GM18907 (cell line): ENCODE data around the gene SUN1.
"Not testable (repeated sequence)": the region's sequence is repeated elsewhere in the genome, so short reads cannot be mapped to it uniquely, and the experiment has no call there.

Experiments
- ATAC-seq: cut with Tn5 transposase; IDR thresholded peaks from one replicate; pipeline ENCODE4 v1.9.1; 2021; ENCODE audit warnings: mild to moderate bottlenecking, moderate library complexity; ENCODE audit not compliant: unreplicated experiment

The SUN1 gene

GRCh38 chr7:832968-833424 lies 720 bp downstream of the SUN1 start:
- no peak for ATAC-seq

- no peak for ATAC-seq
Measured at GRCh38 chr7:833601-834258, 1.5 kb downstream of the SUN1 start.

GRCh38 chr7:834277-834676 lies 2.0 kb downstream of the SUN1 start:
- ATAC-seq = no peak

GRCh38 chr7:835021-835420 lies 2.7 kb downstream of the SUN1 start:
- no peak for ATAC-seq

- ATAC-seq = no peak
Measured at GRCh38 chr7:835485-836401, 3.5 kb downstream of the SUN1 start.

GRCh38 chr7:836429-836828 lies 4.2 kb downstream of the SUN1 start:
- ATAC-seq = no peak

- no peak for ATAC-seq
Measured at GRCh38 chr7:837001-837400, 4.7 kb downstream of the SUN1 start.

- no peak for ATAC-seq
Measured at GRCh38 chr7:840001-840600, 7.8 kb downstream of the SUN1 start.

DNA sequence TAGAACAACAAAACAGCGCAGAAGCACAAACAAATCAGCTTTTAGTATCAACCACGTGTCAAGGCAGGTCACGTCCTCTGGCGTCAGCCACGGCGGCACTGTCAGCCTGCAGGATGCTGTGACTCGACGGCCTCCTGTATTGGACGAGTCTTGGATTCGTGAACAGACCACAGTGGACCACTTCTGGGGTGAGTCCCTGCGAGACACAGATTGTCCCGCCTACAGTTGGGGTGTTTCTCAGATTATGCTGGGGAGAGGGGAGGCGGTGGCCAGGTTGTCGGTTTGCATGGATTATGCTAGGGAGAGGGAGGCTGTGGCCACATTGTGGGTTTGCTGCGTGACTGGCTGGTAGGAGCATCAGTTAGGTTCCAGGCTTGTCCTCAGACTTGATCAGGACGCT lies 9.7 kb downstream of the SUN1 start:
- ATAC-seq = no peak

DNA sequence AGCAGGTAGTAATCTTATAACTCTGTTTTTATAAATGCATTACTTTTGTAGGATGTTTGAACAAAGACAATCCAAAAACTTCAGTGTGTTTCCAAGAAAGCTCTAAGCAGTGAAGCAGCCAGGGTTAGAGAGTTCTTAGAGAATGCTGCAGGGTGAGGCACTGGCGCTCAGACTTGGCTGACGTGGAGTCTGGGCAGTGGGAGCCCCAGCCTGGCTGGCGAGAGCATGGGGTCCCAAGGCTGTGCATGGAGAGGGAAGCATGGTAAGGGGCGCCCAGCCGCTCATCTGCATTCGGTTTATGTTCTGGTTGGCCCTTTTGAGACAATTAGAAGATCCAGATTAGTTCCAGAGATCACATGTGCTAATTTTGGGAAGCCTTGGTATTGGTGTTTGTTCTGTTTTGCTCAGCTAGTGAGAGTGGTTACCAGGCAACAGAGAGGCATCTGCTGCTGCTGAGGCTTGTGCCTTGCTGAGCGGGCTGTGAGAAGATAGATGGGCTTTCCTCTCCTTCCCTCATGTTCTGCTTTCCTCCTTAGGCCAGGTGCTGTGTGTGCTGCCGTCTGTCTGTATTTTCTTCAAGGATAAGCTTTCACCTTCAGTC lies 10.3 kb downstream of the SUN1 start:
- no peak for ATAC-seq

- no peak for ATAC-seq
Measured at GRCh38 chr7:843230-843629, 11.0 kb downstream of the SUN1 start.

- no peak for ATAC-seq
Measured at GRCh38 chr7:844043-844442, 11.8 kb downstream of the SUN1 start.

DNA sequence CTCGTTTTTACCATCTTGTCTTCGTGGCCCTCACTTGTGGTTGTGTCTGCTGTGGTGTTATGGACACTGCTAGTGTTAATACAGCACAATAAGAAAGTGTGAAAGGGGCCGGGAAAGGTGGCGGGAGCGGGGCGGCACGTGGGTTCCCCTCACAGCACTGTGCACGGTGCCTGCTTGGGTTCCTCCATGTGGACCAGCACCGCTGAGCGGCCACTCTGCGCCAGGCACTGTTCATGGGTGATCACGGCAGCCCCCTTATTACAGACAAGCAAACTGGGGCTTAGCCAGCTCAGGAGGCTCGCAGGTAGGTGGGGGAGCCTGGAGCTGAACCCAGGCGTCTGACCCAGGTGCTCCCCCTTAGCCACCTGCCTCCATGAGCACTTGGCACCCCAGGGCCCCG lies 12.2 kb downstream of the SUN1 start:
- no peak for ATAC-seq

DNA sequence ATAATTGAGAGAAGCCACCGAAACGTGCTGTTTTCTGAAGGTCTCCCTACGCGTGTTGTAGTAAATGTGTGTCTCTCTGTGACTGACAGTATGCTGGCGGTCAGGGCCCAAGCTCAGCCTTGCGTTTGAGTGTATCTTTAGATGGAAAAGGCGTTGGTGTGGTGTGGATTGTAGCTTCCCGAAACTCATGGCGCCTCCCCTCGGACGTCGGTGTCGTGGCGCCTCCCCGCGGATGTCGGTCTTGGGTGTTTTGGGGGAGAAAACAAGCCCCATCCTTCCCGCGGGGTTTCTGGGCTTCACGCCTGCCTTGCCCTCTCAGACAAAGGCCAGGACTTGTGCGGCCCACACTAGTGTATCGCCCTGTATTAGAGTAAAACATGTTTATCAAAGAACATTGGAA lies 12.8 kb downstream of the SUN1 start:
- no peak for ATAC-seq

GRCh38 chr7:845731-846130 lies 13.5 kb downstream of the SUN1 start:
- ATAC-seq = no peak

DNA sequence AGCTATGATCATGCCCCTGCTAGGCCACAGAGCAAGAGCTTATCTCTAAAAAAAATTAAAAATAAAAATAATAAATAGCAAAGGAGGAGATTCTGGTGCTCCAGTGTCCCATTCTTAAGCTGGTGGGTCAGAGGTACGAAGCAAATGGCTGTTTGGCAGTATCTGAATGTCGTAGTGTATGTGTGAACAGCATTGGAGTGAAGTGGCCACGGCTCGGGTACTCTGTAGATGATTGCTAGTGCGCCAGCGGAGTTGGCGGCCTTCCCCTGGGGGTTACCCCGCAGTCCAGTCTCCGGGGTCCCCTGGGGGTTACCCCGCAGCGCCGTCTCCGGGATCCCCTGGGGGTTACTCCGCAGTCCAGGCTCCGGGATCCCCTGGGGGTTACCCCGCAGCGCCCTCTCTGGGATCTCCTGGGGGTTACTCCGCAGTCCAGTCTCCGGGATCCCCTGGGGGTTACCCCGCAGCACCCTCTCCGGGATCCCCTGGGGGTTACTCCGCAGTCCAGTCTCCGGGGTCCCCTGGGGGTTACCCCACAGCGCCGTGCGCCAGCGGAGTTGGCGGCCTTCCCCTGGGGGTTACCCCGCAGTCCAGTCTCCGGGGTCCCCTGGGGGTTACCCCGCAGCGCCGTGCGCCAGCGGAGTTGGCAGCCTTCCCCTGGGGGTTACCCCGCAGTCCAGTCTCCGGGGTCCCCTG lies 14.8 kb downstream of the SUN1 start:
- not testable (repeated sequence) for ATAC-seq

GRCh38 chr7:847728-848127 lies 15.5 kb downstream of the SUN1 start:
- not testable (repeated sequence) for ATAC-seq

GRCh38 chr7:849145-849544 lies 16.9 kb downstream of the SUN1 start:
- ATAC-seq = no peak

DNA sequence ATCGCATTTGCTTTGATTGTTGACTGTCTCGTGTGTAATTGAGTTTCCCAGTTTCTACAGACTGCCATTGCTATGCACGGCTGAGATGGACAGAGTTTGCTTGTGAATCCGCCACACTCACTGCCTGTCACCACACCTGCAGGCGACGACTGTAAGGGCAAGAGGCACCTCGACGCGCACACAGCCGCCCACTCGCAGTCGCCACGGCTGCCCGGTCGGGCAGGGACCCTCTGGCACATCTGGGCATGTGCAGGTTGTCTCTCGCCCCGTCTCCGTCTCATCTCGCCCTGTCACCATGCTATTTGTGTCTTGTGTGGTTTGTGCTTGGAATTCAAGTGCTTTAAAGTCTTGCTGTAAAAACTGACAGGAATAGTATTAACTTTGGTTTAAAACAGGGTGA lies 17.5 kb downstream of the SUN1 start:
- ATAC-seq = no peak

GRCh38 chr7:851204-851603 lies 18.9 kb downstream of the SUN1 start:
- no peak for ATAC-seq
